ENCODE data around the gene PIGC.

The PIGC gene

DNA sequence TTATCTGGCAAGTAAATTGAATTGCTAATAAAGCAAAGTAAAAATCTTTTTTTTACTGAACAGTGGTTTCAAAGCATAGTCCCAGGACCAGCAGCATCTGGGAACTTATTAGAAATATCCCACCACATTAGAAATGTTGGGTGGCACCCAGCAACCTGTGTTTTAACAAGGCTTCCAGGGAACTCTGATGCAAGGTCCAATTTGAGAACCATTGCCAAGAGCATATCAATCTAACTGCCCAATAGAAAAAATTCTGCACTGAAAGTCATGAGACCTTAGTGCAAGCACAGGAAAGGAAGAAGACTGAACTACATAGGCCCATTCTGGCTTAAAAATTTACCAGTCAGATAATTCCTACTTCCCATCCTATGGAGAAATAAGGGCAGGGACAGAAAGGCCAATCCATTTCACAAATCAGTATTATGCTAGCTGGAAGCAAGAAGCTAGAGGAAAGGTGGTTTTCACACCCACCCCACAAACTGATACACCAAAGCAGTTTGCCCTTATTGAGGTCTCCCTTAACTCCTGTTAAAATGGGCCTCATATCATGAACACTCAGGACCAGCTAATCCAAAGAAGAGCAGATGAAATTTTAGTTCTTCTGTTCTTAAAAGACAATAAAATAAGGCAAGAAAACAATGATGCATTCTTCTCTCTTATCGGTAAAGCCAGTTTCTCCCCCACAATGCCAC, 40.8 kb downstream of the PIGC start:
- H3K79me2 ChIP-seq (ENCODE audit: control insufficient read depth, insufficient read depth, low read length, poor library complexity) = no peaks in the 10 kb centered on the region
- WGBS (ENCODE audit: extremely low coverage, insufficient coverage, insufficient read length) = no CpG with 5 or more reads among the region's 1 CpG

GRCh38 chr1:172401892-172402291, 42.0 kb downstream of the PIGC start:
- no peak for DNase-seq
- H4K8ac ChIP-seq (ENCODE audit: low read depth, low read length) = no peak overlapping the region

More for the DNA sequence above, 40.8 kb downstream of the PIGC start:
- H3K14ac ChIP-seq (ENCODE audit: low read length) = no peak overlapping the region
- no peak overlapping the region for H3K4me3 ChIP-seq (ENCODE audit: low read depth, low read length)
- no peaks in the 10 kb centered on the region for H3K27me3 ChIP-seq (ENCODE audit: insufficient read depth, low read length)
- no peak overlapping the region for H2BK12ac ChIP-seq (ENCODE audit: low read length)
- no peak overlapping the region for H4K91ac ChIP-seq (ENCODE audit: low read depth, low read length)
- no peak overlapping the region for H4K8ac ChIP-seq (ENCODE audit: low read depth, low read length)
- peaks cover 0 to 3% of the 10 kb centered on the region in 2 experiments for H3K4me1 ChIP-seq (ENCODE audit: control insufficient read depth in 1 of 2, insufficient read depth in 2 of 2, low read length in 2 of 2)
- no peak overlapping the region for H2BK5ac ChIP-seq (ENCODE audit: low read depth, low read length, poor library complexity)
- H3K4ac ChIP-seq (ENCODE audit: low read depth, low read length) = no peak overlapping the region
- H3K23ac ChIP-seq (ENCODE audit: low read length) = no peak overlapping the region
- no peak overlapping the region for H3K27ac ChIP-seq (ENCODE audit: low read depth, low read length)
- DNase-seq = no peak
- no peaks in the 10 kb centered on the region for H3K9me3 ChIP-seq (ENCODE audit: insufficient read depth, low read depth, low read length)
- H3K36me3 ChIP-seq (ENCODE audit: control insufficient read depth in 1 of 2, insufficient read depth in 2 of 2, low read length in 2 of 2) = no peaks in the 10 kb centered on the region
- H2AFZ ChIP-seq (ENCODE audit: insufficient read depth, low read length, poor library complexity) = no peak overlapping the region
- H4K12ac ChIP-seq (ENCODE audit: low read depth, low read length) = no peak overlapping the region
- H3K4me2 ChIP-seq (ENCODE audit: low read length) = no peak overlapping the region
- H3K9ac ChIP-seq (ENCODE audit: low read length) = no peak overlapping the region
- no peak overlapping the region for H2BK120ac ChIP-seq (ENCODE audit: insufficient read depth, low read length, poor library complexity)
- no peak overlapping the region for H3K18ac ChIP-seq (ENCODE audit: low read length)
- no peak overlapping the region for H2AK5ac ChIP-seq (ENCODE audit: low read length)
- peaks cover 6% of the 10 kb centered on the region for H3K79me1 ChIP-seq (ENCODE audit: low read length)

DNA sequence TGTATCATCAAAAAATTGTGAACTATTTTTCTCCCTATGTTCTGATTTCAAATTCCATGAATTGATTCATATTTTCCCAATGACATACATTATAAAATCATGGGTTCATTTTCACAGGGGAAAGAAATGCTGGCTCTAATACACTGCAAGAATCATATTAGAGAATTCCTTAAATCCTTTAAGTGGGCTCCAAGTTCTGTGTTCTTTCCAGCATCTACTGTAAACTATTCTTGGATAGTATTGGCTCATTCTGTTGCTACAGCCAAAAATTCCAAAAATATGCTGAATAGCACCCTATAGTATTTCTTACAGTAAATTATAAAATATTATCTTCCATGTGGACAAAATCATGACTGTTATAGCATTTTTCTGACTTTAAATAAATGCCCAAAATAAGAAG, 42.4 kb downstream of the PIGC start:
- no peaks in the 10 kb centered on the region for H3K36me3 ChIP-seq (ENCODE audit: control insufficient read depth in 1 of 2, insufficient read depth in 2 of 2, low read length in 2 of 2)
- H4K91ac ChIP-seq (ENCODE audit: low read depth, low read length) = no peak overlapping the region
- H2AK5ac ChIP-seq (ENCODE audit: low read length) = no peak overlapping the region
- H3K4me1 ChIP-seq (ENCODE audit: control insufficient read depth in 1 of 2, insufficient read depth in 2 of 2, low read length in 2 of 2) = peaks cover 0 to 3% of the 10 kb centered on the region in 2 experiments
- H2AFZ ChIP-seq (ENCODE audit: insufficient read depth, low read length, poor library complexity) = no peak overlapping the region
- H3K27me3 ChIP-seq (ENCODE audit: insufficient read depth, low read length) = no peaks in the 10 kb centered on the region
- peaks cover 6% of the 10 kb centered on the region for H3K79me1 ChIP-seq (ENCODE audit: low read length)
- no peak overlapping the region for H2BK12ac ChIP-seq (ENCODE audit: low read length)
- H4K8ac ChIP-seq (ENCODE audit: low read depth, low read length) = no peak overlapping the region
- no peak overlapping the region for H2BK5ac ChIP-seq (ENCODE audit: low read depth, low read length, poor library complexity)
- H3K23ac ChIP-seq (ENCODE audit: low read length) = no peak overlapping the region
- no peak overlapping the region for H3K27ac ChIP-seq (ENCODE audit: low read depth, low read length)
- H3K18ac ChIP-seq (ENCODE audit: low read length) = no peak overlapping the region
- H3K4ac ChIP-seq (ENCODE audit: low read depth, low read length) = no peak overlapping the region
- no peak overlapping the region for H3K4me2 ChIP-seq (ENCODE audit: low read length)
- DNase-seq = no peak
- no peaks in the 10 kb centered on the region for H3K9me3 ChIP-seq (ENCODE audit: insufficient read depth, low read depth, low read length)
- H3K79me2 ChIP-seq (ENCODE audit: control insufficient read depth, insufficient read depth, low read length, poor library complexity) = no peaks in the 10 kb centered on the region
- H3K14ac ChIP-seq (ENCODE audit: low read length) = no peak overlapping the region
- no peak overlapping the region for H3K9ac ChIP-seq (ENCODE audit: low read length)
- no peak overlapping the region for H2BK120ac ChIP-seq (ENCODE audit: insufficient read depth, low read length, poor library complexity)
- H3K4me3 ChIP-seq (ENCODE audit: low read depth, low read length) = no peak overlapping the region
- H4K12ac ChIP-seq (ENCODE audit: low read depth, low read length) = no peak overlapping the region

More at GRCh38 chr1:172401892-172402291, 42.0 kb downstream of the PIGC start:
- Histone ChIP-seq H2BK120ac (ENCODE audit: insufficient read depth, low read length, poor library complexity) (no peak overlapping the region), H3K36me3 (ENCODE audit: control insufficient read depth in 1 of 2, insufficient read depth in 2 of 2, low read length in 2 of 2) (no peaks in the 10 kb centered on the region), H4K91ac (ENCODE audit: low read depth, low read length) (no peak overlapping the region), H3K4me1 (ENCODE audit: control insufficient read depth in 1 of 2, insufficient read depth in 2 of 2, low read length in 2 of 2) (peaks cover 0 to 3% of the 10 kb centered on the region in 2 experiments), H3K9me3 (ENCODE audit: insufficient read depth, low read depth, low read length) (no peaks in the 10 kb centered on the region), H3K4me2 (ENCODE audit: low read length) (no peak overlapping the region), H3K23ac (ENCODE audit: low read length) (no peak overlapping the region), H3K18ac (ENCODE audit: low read length) (no peak overlapping the region), H3K79me1 (ENCODE audit: low read length) (peaks cover 6% of the 10 kb centered on the region), H3K27ac (ENCODE audit: low read depth, low read length) (no peak overlapping the region), H2BK5ac (ENCODE audit: low read depth, low read length, poor library complexity) (no peak overlapping the region), H2AK5ac (ENCODE audit: low read length) (no peak overlapping the region), H3K14ac (ENCODE audit: low read length) (no peak overlapping the region), H4K12ac (ENCODE audit: low read depth, low read length) (no peak overlapping the region), H3K4me3 (ENCODE audit: low read depth, low read length) (no peak overlapping the region), H3K79me2 (ENCODE audit: control insufficient read depth, insufficient read depth, low read length, poor library complexity) (no peaks in the 10 kb centered on the region), H3K27me3 (ENCODE audit: insufficient read depth, low read length) (no peaks in the 10 kb centered on the region), H2AFZ (ENCODE audit: insufficient read depth, low read length, poor library complexity) (no peak overlapping the region), H2BK12ac (ENCODE audit: low read length) (no peak overlapping the region), H3K9ac (ENCODE audit: low read length) (no peak overlapping the region), H3K4ac (ENCODE audit: low read depth, low read length) (no peak overlapping the region)
- no CpG with 5 or more reads among the region's 5 CpGs for WGBS (ENCODE audit: extremely low coverage, insufficient coverage, insufficient read length)

DNA sequence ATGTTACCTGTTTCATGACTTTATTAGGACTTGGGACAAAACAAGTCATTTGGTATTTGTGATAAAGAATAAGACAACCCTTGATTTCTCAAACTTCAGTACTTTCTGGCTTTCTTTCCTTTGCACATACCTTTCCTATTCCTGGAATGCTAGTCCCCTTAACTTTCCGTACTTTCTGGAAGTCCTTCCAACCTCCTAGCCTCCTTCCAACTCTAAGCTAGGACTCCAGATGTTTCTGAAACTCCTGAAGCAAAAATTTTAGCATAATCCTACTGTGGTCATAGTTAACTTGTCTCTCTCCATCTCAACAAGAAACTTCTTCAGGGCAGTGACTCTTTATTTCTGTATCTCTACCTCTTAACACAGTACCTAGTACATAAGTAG, 43.2 kb downstream of the PIGC start:
- H3K9me3 ChIP-seq (ENCODE audit: insufficient read depth, low read depth, low read length) = no peaks in the 10 kb centered on the region
- H3K4me1 ChIP-seq (ENCODE audit: control insufficient read depth in 1 of 2, insufficient read depth in 2 of 2, low read length in 2 of 2) = peaks cover 0 to 3% of the 10 kb centered on the region in 2 experiments
- no peak overlapping the region for H2AFZ ChIP-seq (ENCODE audit: insufficient read depth, low read length, poor library complexity)
- H3K18ac ChIP-seq (ENCODE audit: low read length) = no peak overlapping the region
- no peak overlapping the region for H4K8ac ChIP-seq (ENCODE audit: low read depth, low read length)
- peaks cover 6% of the 10 kb centered on the region for H3K79me1 ChIP-seq (ENCODE audit: low read length)
- no CpG with 5 or more reads among the region's 1 CpG for WGBS (ENCODE audit: extremely low coverage, insufficient coverage, insufficient read length)
- H2AK5ac ChIP-seq (ENCODE audit: low read length) = no peak overlapping the region
- H4K91ac ChIP-seq (ENCODE audit: low read depth, low read length) = no peak overlapping the region
- DNase-seq = no peak
- no peak overlapping the region for H3K14ac ChIP-seq (ENCODE audit: low read length)
- no peak overlapping the region for H4K12ac ChIP-seq (ENCODE audit: low read depth, low read length)
- H3K36me3 ChIP-seq (ENCODE audit: control insufficient read depth in 1 of 2, insufficient read depth in 2 of 2, low read length in 2 of 2) = no peaks in the 10 kb centered on the region
- no peaks in the 10 kb centered on the region for H3K27me3 ChIP-seq (ENCODE audit: insufficient read depth, low read length)
- H3K27ac ChIP-seq (ENCODE audit: low read depth, low read length) = no peak overlapping the region
- H3K4me3 ChIP-seq (ENCODE audit: low read depth, low read length) = no peak overlapping the region
- no peak overlapping the region for H2BK5ac ChIP-seq (ENCODE audit: low read depth, low read length, poor library complexity)
- H3K4me2 ChIP-seq (ENCODE audit: low read length) = no peak overlapping the region
- H2BK12ac ChIP-seq (ENCODE audit: low read length) = no peak overlapping the region
- no peak overlapping the region for H3K4ac ChIP-seq (ENCODE audit: low read depth, low read length)
- H3K9ac ChIP-seq (ENCODE audit: low read length) = no peak overlapping the region
- H3K23ac ChIP-seq (ENCODE audit: low read length) = no peak overlapping the region
- H2BK120ac ChIP-seq (ENCODE audit: insufficient read depth, low read length, poor library complexity) = no peak overlapping the region
- H3K79me2 ChIP-seq (ENCODE audit: control insufficient read depth, insufficient read depth, low read length, poor library complexity) = no peaks in the 10 kb centered on the region
